ENCODE data around the gene C6orf58. TPM values are rescaled to one million over a fixed set of nuclear protein-coding genes. Genes with fewer than 3 reads are reported as not detected.

Gene C6orf58
- not detected for total RNA-seq

DNA sequence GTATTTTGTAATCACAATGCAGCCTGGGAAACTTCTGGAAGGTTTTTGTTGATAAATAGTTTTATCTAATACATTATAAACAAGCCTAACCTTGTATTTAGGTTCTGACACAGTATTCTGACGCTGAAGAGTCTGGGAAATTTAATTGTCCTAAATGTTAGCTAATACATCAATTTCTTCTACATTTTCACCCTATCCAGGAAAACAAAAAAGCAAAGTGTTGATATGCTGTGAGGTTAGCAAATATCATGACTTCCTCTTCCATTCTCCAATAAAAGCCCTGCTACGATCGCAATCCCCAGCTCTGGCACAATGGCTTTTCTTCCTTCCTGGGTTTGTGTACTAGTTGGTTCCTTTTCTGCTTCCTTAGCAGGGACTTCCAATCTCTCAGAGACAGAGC, at the start of gene C6orf58:
Gene C6orf58 (plus strand): TSS at position 301 of the 400 bp plus-strand sequence. CDS start 12 bp downstream, at position 313.
- ATAC-seq = no peak
- DNase-seq (ENCODE audit: low spot score) = no peak

DNA sequence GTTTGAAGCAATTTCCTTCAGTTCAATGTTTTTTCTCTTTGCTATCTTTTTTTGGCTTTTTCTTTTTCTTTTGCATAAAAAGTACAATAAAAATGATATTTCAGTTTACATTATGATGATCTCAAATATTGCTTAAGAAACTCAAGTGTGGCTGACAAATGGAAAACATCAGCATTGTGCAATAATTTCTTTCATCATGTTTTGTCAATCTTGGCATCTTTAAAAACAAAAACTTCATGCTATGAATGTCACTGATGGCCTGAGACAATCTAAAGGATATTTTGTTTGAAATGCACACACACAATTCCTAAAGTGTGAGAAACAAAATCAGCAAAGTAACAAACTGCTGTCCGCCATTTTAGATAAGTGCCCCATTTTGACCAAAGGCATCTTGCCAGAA, 44.0 kb upstream of the C6orf58 start:
- no peak for DNase-seq (ENCODE audit: low spot score)
- no peak for ATAC-seq

DNA sequence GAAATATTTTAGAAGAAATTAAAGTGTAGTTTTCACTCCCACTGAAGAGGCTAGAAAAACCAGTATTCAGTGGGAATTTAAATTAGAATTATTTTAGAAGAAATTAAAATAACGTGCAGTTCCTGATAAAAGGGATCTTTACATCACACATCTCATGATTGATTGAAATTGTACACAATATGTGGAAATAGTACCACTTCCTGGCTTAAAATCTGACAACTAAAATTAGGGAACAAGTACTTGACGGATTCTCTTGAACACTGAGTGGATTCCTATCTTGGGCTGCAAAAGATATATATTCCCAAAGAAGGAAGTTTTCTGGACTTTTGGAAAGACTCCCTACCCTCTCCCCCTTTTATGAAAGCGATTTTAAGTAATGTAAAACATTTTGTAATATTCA, 43.2 kb upstream of the C6orf58 start:
- ATAC-seq (no peak), DNase-seq (ENCODE audit: low spot score) (no peak)

DNA sequence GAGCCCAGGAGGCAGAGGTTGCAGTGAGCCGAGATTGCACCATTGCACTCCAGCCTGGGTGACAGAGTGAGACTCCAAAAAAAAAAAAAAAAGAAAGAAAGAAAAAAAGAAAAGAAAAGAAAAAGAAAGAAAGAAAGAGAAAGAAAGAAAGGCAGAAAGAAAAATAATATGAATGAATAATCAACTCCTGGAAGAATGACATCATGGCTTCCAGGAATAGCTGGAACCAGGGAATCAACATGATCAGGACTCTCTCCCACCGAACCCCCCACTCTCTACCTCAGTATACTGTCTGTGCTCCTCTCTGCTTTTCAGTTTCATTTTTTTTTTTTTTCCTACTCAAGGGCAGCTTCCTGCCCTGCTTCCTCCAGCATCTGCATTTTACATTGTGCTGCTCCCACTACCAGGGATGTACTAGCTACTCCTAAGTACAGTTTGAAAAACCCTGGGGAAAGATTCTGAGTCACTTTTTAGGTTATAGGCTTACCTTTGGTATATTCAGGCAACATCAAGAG, 38.2 kb upstream of the C6orf58 start:
- DNase-seq (ENCODE audit: low spot score) (no peak), ATAC-seq (no peak)

DNA sequence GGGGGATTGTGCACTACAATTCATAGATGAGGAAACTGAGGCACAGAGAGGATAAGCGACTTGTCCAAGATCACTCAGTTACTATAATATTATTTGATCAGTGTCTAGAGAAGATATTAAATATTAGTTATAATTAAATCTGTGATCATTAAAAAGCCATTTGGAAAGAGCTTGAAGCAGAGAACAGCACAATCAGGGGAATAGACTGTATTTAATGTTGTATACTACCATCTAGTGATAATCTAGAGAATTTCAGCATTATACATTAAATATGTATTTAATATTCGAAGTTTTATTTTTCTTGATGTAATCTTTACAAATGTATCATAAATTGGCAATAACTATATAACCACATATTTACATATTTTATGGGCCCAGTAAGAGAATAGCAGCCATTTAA, 37.7 kb upstream of the C6orf58 start:
- DNase-seq (ENCODE audit: low spot score) (no peak), ATAC-seq (peak; percentile 50)

DNA sequence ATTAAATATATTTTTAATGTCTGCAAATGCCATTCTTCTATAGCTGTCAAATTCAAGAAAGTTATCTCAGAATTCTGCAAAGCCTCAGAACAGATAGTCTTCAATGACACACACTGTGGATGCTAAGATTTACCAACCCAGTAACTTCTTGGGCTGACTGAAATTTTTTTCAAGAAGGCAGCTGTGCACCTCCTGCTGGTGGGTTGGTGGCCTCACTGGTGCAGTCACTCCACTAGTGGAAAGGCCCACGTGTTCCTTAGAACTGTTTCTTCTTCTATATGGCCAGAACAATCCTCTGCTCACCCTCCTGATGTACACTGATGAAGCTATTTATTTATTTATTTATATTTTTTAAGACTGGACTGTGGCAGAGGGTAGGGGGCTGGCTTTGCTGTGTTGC, 29.8 kb upstream of the C6orf58 start:
- ATAC-seq = no peak
- DNase-seq (ENCODE audit: low spot score) = no peak

DNA sequence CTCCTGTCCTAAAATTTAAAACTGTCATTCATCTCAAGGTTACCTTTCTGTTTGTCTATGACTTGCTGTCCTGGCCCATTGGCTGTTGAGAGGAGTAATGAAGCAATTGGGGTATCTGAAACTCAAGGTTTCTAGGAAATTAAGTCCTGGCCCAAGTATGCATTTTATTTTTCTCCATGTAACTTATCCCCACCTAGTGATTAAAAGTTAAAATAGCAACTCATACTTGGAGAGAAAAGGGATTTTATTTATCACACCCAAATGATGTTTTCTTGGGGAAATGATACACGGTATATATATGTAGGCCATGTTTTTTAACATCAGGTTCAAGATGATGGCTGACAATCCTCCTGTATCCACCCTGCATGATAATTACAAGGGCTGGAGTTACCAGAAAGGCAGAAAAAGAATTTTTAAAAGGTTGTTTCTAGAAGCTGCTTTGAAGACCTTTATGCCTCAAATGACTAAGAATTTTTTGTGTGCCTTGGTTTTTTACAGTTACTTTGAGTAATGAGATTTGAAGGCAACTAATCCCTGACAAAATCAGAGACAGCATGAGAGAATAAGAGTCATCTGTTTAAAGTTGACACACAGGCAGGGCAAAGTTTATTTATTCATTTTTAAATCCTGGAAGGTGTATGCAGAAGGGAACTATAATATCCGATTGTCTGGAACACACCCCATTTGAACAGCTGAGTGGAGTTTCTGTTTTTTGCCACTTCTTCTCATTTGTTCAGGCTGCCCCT, 28.9 kb upstream of the C6orf58 start:
- ATAC-seq (no peak), DNase-seq (ENCODE audit: low spot score) (no peak)

DNA sequence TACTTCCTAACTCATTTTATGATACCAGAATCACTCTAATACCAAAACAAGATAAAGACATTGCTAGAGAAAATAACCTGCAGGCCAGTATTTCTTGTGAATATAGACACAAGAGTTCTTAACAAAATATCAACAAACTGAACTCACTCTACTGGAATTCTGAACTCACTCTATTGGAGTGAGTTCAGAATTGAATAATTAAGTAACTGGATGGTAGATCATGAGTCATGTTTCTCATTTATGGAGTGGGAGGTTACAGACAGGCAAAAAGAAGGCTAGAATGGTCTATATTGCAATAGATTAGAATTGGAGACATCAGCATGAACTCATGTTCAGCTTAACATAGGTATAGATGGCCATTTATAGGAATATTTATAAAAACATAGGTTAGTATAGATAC, 26.6 kb upstream of the C6orf58 start:
- no peak for ATAC-seq
- DNase-seq (ENCODE audit: low spot score) = no peak

DNA sequence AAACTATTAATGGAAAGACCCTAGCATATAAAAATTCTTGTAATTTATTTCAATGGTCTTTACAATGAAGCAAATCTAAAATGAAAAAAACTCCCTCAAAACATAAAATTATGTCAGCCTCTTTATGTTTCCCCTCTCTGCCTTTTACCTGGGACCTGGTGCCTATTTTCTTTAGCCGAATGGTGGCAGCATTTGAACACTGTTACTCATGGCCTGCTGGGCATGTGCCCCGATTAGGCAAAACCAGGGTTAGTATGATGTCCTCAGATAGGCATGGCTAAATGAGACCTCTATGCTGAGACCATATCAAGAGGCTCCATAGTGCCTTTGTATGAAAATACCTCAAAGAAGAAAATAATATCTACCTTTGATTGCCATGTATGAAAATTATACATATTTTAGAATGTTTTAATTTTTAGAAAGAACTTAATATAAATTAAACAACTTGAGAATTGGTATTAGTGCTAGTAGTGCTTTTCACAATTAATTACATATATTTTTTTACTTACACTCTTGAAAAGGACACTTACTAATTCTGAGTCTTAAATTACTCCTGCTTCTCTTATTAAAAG, 22.5 kb upstream of the C6orf58 start:
- no peak for DNase-seq (ENCODE audit: low spot score)
- ATAC-seq = peak; percentile 90

DNA sequence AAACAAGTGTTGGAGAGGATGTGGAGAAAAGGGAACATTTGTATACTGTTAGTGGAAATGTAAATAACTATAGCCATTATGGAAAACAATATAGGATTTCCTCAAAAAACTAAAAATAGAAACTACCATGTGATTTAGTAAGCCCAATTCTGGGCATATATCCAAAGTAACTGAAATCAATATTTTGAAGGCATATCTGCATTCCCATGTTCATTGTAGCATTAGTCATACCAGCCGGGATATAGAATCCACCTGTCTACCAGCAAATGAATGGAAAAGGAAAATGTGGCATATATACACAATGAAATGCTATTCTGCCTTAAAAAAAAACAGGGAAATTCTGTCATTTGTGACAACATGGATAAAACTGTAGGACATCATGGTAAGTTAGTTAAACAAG, 15.3 kb upstream of the C6orf58 start:
- no peak for ATAC-seq

DNA sequence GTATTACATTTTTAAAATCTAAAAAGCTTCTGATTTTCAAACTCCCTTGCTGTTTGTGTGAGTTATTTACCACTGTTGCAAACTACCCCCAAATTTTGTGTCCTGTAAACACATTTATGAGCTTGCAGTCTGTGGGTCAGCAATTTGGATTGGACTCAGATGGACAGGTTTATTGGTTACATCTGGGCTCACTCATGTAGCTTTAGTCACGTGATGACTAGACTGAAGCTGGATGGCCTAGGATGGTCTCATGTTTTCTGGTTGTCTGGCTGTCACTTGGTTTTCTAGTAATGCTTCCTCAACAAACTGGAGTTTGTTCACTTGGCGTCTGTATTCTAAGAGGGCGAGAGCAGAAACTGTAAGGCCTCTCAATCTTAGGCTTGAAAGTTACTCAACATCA, 12.2 kb upstream of the C6orf58 start:
- DNase-seq (ENCODE audit: low spot score) (no peak), ATAC-seq (no peak)

More for the DNA sequence above, 15.3 kb upstream of the C6orf58 start:
- DNase-seq (ENCODE audit: low spot score) = no peak

DNA sequence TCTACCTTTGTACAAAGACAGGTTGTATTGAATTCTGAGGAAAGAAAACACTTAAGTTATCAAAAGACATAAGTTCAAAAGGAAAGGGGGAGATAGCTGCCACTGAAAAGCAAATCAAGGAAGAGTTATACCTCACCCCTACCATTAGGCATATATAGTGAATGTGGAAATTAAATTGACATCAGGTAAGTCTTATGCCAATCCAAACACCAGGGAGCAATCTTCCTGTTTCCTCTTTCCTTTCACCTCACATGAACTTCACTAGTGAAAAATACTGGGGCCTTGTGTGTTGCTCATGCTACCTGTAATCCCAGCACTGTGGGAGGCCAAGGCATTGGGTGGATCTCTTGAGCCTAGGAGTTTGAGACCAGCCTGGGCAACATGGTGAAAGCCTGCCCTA, 10.9 kb upstream of the C6orf58 start:
- ATAC-seq (no peak), DNase-seq (ENCODE audit: low spot score) (no peak)

DNA sequence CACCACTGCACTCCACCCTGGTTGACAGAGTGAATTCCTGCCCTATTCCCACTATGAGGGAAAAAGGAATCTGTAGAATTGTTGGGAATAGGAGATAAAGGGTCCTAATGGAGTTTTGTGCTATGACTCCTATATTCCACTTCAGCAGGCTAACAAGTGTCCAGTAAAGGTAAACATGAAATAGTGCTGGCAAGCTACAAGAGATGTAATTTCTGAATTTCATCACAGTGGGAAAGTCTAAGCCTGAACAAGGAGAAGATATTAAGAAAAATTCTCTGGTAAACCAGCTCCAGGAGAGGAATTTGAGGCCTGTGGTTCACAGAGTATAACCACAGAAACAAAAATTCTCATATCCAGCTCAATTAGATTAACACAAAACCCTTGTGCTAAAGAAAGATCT, 10.3 kb upstream of the C6orf58 start:
- ATAC-seq (no peak), DNase-seq (ENCODE audit: low spot score) (no peak)

DNA sequence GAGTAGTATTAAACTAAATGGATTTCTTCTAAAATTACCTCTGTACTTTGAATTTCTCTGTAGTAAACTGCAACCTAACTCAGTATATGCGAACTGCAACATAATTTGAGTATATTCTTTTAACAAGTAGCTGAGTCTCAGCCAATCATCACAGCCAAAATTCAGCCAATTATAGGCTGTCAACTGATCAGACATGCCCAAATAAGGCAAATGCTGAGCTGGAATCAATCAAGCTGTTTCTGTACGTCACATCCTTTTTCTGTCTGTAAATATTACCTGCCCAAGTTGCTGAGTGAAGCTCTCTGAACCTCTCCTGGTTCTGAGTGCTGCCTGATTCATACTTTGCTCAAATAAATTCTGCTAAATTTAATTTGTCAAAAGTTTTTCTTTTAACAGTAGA, 9.5 kb upstream of the C6orf58 start:
- ATAC-seq = no peak

DNA sequence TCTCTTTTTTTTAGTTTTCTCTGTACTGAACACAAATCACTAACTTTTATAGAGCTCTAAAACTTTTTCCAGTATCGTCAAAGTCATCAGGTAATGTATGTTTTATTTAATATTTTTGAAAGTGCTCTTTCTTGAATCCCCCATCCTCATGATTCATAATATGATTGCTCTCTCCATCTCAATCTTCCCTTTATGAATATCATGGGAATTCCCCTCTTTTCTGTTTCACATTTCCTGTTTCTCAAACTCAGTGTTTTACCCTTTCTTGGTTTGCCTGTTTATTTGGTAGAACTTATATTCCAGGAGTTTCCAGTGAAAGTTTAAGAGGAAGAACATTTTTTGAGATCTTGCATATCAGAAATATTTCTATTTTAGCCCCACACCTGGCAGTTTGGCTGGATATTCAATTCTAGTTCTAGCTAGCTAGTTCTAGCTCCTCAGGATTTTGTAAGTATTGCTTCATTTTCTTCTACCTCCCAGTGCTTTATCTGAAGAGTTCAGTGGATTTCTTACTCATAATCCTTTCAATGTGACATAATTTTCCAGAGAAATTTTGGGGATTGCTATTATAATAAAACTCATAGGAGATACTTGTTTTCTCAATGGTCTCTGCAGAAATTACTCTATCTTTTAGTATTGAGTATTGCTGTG, 6.1 kb upstream of the C6orf58 start:
- ATAC-seq = no peak
- DNase-seq (ENCODE audit: low spot score) = no peak

More for the DNA sequence above, 9.5 kb upstream of the C6orf58 start:
- DNase-seq (ENCODE audit: low spot score) = no peak

DNA sequence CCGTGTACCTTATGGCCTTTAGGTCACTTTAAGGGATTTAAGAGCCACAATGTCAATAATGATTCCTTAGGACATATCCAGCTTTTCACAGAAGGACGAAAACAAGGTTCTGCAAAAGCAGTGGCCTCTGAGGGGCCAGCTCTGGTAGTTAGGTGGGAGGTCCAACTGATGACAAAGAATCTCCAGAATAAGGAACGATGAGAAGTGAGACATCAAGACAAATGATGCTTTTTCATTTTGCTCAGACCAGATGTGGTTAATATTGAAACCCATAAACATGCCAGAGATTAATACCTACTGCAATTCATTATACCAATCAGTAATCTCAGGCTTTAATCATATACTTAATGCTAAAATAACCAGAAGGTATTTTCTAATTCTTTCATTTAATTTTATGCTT, 1.9 kb downstream of the C6orf58 start:
- ATAC-seq = no peak
- DNase-seq (ENCODE audit: low spot score) = no peak

DNA sequence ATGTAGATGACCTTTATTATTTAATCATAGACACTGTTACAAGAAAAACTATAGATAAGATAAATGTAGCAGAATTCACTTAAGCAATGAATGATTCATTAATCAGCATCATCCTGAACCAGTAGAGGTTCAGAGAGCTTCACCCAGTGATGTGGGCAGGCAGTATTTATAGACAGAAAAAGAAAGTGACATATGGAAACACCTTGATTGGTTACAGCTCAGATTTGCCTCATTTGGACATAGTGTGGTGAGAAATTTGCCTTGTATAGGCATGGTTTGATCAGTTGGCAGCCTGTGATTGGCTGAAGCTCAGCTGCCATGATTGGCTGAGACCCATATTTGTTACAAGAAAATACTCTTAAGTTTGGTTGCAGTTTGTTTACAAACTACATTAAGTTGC, 4.6 kb downstream of the C6orf58 start:
- DNase-seq (ENCODE audit: low spot score) = no peak

DNA sequence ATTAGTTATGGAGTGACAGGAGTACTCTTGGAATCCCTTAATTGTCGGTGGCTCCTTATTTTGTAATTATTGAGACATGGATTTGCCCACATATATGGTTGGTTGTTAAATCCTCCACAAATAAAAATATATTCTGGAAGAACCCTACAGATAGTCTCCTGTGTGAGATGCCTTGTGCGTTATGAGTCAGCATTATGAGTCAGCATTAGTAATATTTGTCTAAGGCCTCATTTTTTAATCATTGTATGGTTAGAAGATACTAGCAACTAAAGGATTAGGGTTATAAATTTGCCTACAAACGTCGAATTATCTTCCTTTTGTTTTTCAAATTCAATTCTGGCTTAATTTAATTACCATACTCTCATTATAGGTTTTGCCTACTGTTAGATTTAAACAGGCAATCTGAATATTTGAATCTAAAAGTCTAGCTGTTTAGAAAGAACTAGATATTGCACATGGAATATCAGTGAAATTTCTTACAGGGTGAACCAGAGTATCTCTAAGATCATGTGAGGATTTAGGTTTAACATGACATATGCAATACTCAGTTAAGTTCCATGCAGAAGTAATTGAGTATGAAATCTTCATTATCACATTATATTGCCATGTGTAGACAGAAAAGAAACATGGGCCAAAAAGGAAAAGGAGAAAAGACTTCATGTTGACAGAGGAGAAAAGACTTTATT, 5.9 kb downstream of the C6orf58 start:
- DNase-seq (ENCODE audit: low spot score) (no peak), ATAC-seq (no peak)

More for the DNA sequence above, 4.6 kb downstream of the C6orf58 start:
- no peak for ATAC-seq

DNA sequence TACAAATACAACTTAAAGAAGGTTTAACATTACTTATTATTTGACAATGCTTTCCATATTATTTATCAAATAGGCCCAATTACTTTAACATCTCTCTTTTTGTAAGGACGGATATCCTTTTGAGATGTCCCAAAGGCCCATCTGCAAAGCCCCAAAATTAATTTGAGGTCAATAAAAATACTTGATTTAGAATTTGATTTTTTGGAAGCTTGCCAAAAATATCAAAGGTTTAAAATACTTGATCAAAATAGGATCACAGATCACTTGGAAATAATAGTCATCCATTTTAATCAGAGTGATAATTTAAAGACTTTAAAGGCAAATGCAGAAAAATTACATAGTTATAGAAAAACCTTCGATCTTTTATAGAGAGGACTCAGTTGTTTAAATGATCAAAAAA, 8.1 kb downstream of the C6orf58 start:
- ATAC-seq (no peak), DNase-seq (ENCODE audit: low spot score) (no peak)

DNA sequence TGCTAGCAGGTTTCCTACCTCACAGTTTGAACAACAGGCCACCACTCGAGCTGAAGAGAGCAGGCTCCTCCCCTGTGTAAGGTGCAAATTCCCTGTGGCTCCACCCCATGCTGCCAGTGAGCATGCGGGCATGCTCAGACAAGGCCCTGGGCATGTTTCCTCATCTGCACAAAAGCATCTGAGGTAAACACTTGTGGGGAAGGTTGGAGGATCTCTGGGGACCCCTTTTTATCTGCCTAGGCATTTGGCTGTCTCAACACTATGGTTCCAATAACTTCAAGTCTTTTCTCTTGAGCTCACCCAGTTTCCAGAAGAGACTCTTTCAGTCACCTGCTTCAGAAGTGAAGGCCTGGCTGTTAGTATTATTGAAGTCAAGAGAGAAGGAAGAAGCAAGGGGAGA, 9.4 kb downstream of the C6orf58 start:
- ATAC-seq = no peak
- DNase-seq (ENCODE audit: low spot score) = no peak

DNA sequence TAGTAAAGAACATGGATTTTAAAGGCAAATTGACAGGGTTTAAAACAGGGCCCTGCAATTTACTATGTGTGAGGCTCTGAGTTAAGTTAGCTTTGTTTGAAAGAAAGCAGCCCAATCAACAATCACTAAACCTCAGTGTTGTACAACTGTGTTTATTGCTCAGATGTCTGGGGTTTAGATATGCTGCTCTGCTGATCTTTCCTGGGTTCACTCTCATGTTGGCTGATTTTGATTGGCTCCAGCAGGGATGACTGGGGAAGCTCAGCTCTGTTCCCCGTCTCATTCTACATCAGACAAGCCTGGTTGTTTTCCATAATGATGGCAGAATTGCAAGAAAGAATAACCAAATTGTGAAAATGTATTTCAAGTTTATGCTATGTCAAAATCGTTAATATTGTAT, 10.9 kb downstream of the C6orf58 start:
- no peak for ATAC-seq

DNA sequence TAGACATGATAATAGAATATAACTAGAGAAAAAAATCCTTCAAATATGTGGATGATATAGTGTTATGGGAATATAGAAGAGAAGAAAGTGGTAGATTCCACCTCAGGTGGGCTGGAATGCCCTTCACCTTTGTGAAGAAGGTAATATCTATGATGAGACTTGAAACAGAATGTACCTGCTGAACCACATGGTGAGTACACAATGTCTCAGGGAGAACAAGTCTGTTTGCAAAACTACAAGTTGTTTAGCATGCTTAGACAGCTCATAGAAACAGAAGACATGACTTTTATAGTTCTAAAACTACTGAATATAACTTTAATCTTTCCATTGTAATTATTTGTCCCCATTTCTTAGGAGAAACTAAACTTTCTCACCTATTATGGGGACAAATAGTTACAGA, 12.2 kb downstream of the C6orf58 start:
- no peak for ATAC-seq

More for the DNA sequence above, 10.9 kb downstream of the C6orf58 start:
- no peak for DNase-seq (ENCODE audit: low spot score)

More for the DNA sequence above, 12.2 kb downstream of the C6orf58 start:
- DNase-seq (ENCODE audit: low spot score) = no peak

Data from left lobe of liver (tissue), 2 donors.